ENCODE data around the gene SIRT1. TPM values are rescaled to one million over a fixed set of nuclear protein-coding genes. Genes with fewer than 3 reads are reported as not detected.
"Not testable (repeated sequence)": the region's sequence is repeated elsewhere in the genome, so short reads cannot be mapped to it uniquely, and the experiment has no call there.

Gene SIRT1
- total RNA-seq, 1 experiment from 2014 or later = 20.4 TPM

DNA sequence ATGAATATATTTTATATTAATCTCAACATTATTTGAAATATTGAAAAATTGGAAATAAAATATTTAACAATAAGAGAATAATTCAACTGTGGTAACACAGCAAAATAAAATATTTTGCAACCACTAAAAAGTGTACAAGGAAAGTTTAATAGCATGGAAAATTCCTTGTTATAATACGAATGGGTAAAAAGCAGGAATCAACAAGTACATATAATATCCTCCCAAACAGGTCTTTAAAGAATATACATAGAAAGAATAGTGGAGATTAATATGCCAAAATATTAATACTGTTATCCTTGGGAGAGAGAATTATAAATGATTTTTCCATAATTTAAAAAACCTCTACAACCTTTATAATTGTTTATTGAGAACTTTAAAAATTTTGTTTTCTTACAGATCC is 47.5 kb upstream of the SIRT1 start:
- no peak for TF ChIP-seq EZH2 (IDR thresholded peaks at IDR 0.05; ENCODE audit: low read length, unreplicated experiment)
- peaks cover 4% of the 10 kb centered on the region; the same call in 1 of the 2 replicates for H3K36me3 ChIP-seq (ENCODE audit: low read depth, low read length)
- H2AFZ ChIP-seq (ENCODE audit: low read length) = no peak overlapping the region
- H4K20me1 ChIP-seq (ENCODE audit: low read length) = no peaks in the 10 kb centered on the region
- H3K9ac ChIP-seq (ENCODE audit: low read length) = peak overlapping the region; percentile 46
- CTCF ChIA-PET = no interaction called here
- intact Hi-C loops (cut with micrococcal nuclease) = loop anchor here (1.0 kb wide), 1 partner anchor 19 kb away; no protein-coding TSS in a partner anchor
- BruUV-seq (replicated peaks) = no TSS peak
- H3K4me3 ChIP-seq (ENCODE audit: low read length) = peak overlapping the region; percentile 42
- peak overlapping the region; percentile 41 for H3K27ac ChIP-seq (ENCODE audit: low read length)
- ATAC-seq (no peak), DNase-seq (no peak)
- peaks cover 34% of the 10 kb centered on the region for H3K4me1 ChIP-seq (ENCODE audit: insufficient read depth, low read length)
- H3K4me2 ChIP-seq (ENCODE audit: low read length) = peak overlapping the region; percentile 63
- peaks cover 7% of the 10 kb centered on the region; the same call in 1 of the 2 replicates for H3K9me3 ChIP-seq (ENCODE audit: low read length)
- no peaks in the 10 kb centered on the region for H3K27me3 ChIP-seq (ENCODE audit: low read length)
- no peaks in the 10 kb centered on the region for H3F3A ChIP-seq (ENCODE audit: low read length, unreplicated experiment)
- H3K9me2 ChIP-seq (replicated peaks; ENCODE audit: low read length) = no peaks in the 10 kb centered on the region
- 0 out of 2 replicates have a peak, but pooled peaks cover 7% of the 10 kb centered on the region for H3K79me2 ChIP-seq (ENCODE audit: low read length)
- POLR2A ChIA-PET (ENCODE audit: unreplicated experiment) = interaction anchor here (0.7 kb wide), 1 partner anchor 372 kb away, joined by 3 read pairs; no protein-coding TSS in a partner anchor

DNA sequence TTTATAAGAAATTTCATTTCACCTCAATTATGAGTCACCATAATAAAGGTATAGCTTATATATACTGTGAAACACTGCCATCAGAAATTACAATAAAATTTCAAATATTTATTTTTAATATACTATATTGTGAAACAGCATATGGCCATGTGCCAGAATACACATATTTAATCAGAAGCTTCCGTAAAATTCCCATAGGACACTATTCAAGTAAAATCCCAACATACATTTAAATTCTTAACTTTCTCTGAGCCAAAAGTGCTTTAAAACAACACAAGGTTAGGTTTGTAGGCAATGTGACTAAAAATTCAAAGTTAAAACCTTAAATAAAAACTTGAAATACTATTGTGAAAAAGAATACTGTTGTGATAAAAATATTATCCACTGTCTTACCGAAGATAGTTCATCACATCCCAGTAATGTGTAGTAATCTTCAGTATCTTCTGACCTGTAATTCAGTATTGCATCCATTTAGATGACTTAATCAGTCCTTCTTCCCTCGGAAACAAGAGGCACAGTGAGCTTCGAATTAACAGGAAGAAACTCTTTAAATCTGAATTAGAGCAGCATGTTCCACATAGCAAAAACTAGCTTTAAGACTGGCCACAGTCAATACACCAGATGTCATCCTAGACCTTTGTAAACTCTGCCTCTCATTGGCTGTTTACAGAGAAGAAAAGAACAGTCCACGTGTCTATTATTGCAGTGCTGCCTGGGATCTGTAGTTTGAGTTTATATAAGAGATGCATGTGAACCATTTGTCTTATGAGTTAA is 46.7 kb upstream of the SIRT1 start, which contains the start of gene DNAJC12:
DNAJC12 (minus strand) TSS at position 648 of the 774 bp plus-strand sequence; CDS start at position 471, 177 bp downstream.
- peak within 1 kb of the TSS; percentile 38 for H2AFZ ChIP-seq (ENCODE audit: low read length)
- H3K9me3 ChIP-seq (ENCODE audit: low read length) = peaks cover 7% of the 10 kb centered on the region; the same call in 1 of the 2 replicates
- intact Hi-C loops (cut with micrococcal nuclease) = loop anchor here (1.0 kb wide), 3 partner anchors 12 to 49 kb away; no protein-coding TSS in a partner anchor
- H3K4me1 ChIP-seq (ENCODE audit: insufficient read depth, low read length) = peaks cover 34% of the 10 kb centered on the region
- peak within 1 kb of the TSS; percentile 42 for H3K4me3 ChIP-seq (ENCODE audit: low read length)
- no peaks in the 10 kb centered on the region for H4K20me1 ChIP-seq (ENCODE audit: low read length)
- POLR2A ChIA-PET (ENCODE audit: unreplicated experiment) = interaction anchor here (0.7 to 1.1 kb wide), 3 partner anchors 12 to 372 kb away, joined by 3 to 15 read pairs (median 14); no protein-coding TSS in a partner anchor
- peak within 1 kb of the TSS; percentile 46 for H3K9ac ChIP-seq (ENCODE audit: low read length)
- H3F3A ChIP-seq (ENCODE audit: low read length, unreplicated experiment) = no peaks in the 10 kb centered on the region
- H3K27me3 ChIP-seq (ENCODE audit: low read length) = no peaks in the 10 kb centered on the region
- TF ChIP-seq, protein P1, sequence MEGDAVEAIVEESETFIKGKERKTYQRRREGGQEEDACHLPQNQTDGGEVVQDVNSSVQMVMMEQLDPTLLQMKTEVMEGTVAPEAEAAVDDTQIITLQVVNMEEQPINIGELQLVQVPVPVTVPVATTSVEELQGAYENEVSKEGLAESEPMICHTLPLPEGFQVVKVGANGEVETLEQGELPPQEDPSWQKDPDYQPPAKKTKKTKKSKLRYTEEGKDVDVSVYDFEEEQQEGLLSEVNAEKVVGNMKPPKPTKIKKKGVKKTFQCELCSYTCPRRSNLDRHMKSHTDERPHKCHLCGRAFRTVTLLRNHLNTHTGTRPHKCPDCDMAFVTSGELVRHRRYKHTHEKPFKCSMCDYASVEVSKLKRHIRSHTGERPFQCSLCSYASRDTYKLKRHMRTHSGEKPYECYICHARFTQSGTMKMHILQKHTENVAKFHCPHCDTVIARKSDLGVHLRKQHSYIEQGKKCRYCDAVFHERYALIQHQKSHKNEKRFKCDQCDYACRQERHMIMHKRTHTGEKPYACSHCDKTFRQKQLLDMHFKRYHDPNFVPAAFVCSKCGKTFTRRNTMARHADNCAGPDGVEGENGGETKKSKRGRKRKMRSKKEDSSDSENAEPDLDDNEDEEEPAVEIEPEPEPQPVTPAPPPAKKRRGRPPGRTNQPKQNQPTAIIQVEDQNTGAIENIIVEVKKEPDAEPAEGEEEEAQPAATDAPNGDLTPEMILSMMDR (conservative IDR thresholded peaks at IDR 0.05; ENCODE audit: low read depth, low read length) = no peak
- TF ChIP-seq EZH2phosphoT487 (IDR thresholded peaks at IDR 0.05; ENCODE audit: borderline replicate concordance, low read length) (no peak), EZH2 (IDR thresholded peaks at IDR 0.05; ENCODE audit: low read length, unreplicated experiment) (no peak)
- peak within 1 kb of the TSS; percentile 63 for H3K27ac ChIP-seq (ENCODE audit: low read length)
- CTCF ChIA-PET = interaction anchor here (0.5 to 1.7 kb wide), 3 partner anchors 22 to 201 kb away, joined by 4 to 9 read pairs (median 7); no protein-coding TSS in a partner anchor
- BruUV-seq (replicated peaks) = TSS peak; percentile 84
- ATAC-seq (peak; percentile 85), DNase-seq (peak; percentile 78)
- H3K79me2 ChIP-seq (ENCODE audit: low read length) = 0 out of 2 replicates have a peak, but pooled peaks cover 7% of the 10 kb centered on the region
- no peaks in the 10 kb centered on the region for H3K9me2 ChIP-seq (replicated peaks; ENCODE audit: low read length)
- peaks cover 4% of the 10 kb centered on the region; the same call in 1 of the 2 replicates for H3K36me3 ChIP-seq (ENCODE audit: low read depth, low read length)
- peak within 1 kb of the TSS; percentile 63 for H3K4me2 ChIP-seq (ENCODE audit: low read length)

DNA sequence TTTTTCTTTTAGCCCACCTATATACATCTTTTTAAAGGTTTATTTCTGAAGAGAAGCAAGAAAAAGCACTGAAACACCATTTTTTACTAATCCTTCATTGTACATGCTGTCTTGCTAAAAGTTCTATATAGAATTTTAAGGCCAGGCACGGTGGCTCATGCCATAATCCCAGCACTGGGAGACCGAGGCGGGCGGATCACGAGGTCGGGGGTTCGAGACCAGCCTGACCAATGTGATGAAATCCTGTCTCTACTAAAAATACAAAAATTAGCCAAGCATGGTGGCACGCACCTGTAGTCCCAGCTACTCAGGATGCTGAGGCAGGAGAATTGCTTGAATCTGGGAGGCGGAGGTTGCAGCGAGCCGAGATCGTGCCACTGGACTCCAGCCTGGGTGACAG is 44.9 kb upstream of the SIRT1 start:
- H3K4me3 ChIP-seq (ENCODE audit: low read length); H3K9me3 ChIP-seq (ENCODE audit: low read length); BruUV-seq (replicated peaks); intact Hi-C loops (cut with micrococcal nuclease); ATAC-seq; H3K27me3 ChIP-seq (ENCODE audit: low read length); POLR2A ChIA-PET (ENCODE audit: unreplicated experiment); H3K79me2 ChIP-seq (ENCODE audit: low read length); H3K9me2 ChIP-seq (replicated peaks; ENCODE audit: low read length); DNase-seq; H2AFZ ChIP-seq (ENCODE audit: low read length); H3K9ac ChIP-seq (ENCODE audit: low read length); H4K20me1 ChIP-seq (ENCODE audit: low read length); H3K4me2 ChIP-seq (ENCODE audit: low read length); CTCF ChIA-PET; H3F3A ChIP-seq (ENCODE audit: low read length, unreplicated experiment); H3K36me3 ChIP-seq (ENCODE audit: low read depth, low read length): not testable (repeated sequence)
- peak overlapping the region; percentile 21 for H3K27ac ChIP-seq (ENCODE audit: low read length)
- peaks cover 33% of the 10 kb centered on the region for H3K4me1 ChIP-seq (ENCODE audit: insufficient read depth, low read length)

All from PC-3 (cell line).